ENCODE measurements around the gene COL8A1.
A peak's percentile ranks its signal among the peaks of the same experiment; 100 is the strongest.

Gene COL8A1

GRCh38 chr3:99758502-99759177 lies 120.2 kb downstream of the COL8A1 start:
- DNase-seq = no peak

GRCh38 chr3:99760031-99760430 lies 121.6 kb downstream of the COL8A1 start:
- TF ChIP-seq POLR2A (IDR thresholded peaks at IDR 0.05; ENCODE audit: low read length) (no peak), GATA1 (IDR thresholded peaks at IDR 0.05; ENCODE audit: low read depth, low read length) (no peak)

More at GRCh38 chr3:99758502-99759177, 120.2 kb downstream of the COL8A1 start:
- no peak for TF ChIP-seq GATA1 (IDR thresholded peaks at IDR 0.05; ENCODE audit: low read depth, low read length)
- TF ChIP-seq POLR2A (IDR thresholded peaks at IDR 0.05; ENCODE audit: low read length) = no peak

GRCh38 chr3:99760629-99761028 lies 122.2 kb downstream of the COL8A1 start:
- no peak for TF ChIP-seq POLR2A (IDR thresholded peaks at IDR 0.05; ENCODE audit: low read length)
- no peak for TF ChIP-seq GATA1 (IDR thresholded peaks at IDR 0.05; ENCODE audit: low read depth, low read length)
- DNase-seq = peak; percentile 8 to 11

More at GRCh38 chr3:99760031-99760430, 121.6 kb downstream of the COL8A1 start:
- DNase-seq = no peak

- DNase-seq = peak in 1 of 2 experiments; percentile 49
These were observed 123.2 kb downstream of the COL8A1 start for GRCh38 chr3:99761415-99762165.

GRCh38 chr3:99762901-99763300 lies 124.5 kb downstream of the COL8A1 start:
- DNase-seq = no peak
- TF ChIP-seq GATA1 (IDR thresholded peaks at IDR 0.05; ENCODE audit: low read depth, low read length) (no peak), POLR2A (IDR thresholded peaks at IDR 0.05; ENCODE audit: low read length) (no peak)

More at GRCh38 chr3:99761415-99762165, 123.2 kb downstream of the COL8A1 start:
- TF ChIP-seq POLR2A (IDR thresholded peaks at IDR 0.05; ENCODE audit: low read length) (no peak), GATA1 (IDR thresholded peaks at IDR 0.05; ENCODE audit: low read depth, low read length) (no peak)

GRCh38 chr3:99764377-99764776 lies 126.0 kb downstream of the COL8A1 start:
- no peak for DNase-seq
- TF ChIP-seq POLR2A (IDR thresholded peaks at IDR 0.05; ENCODE audit: low read length) (no peak), GATA1 (IDR thresholded peaks at IDR 0.05; ENCODE audit: low read depth, low read length) (no peak)

GRCh38 chr3:99765042-99765942 lies 126.9 kb downstream of the COL8A1 start:
- no peak for TF ChIP-seq POLR2A (IDR thresholded peaks at IDR 0.05; ENCODE audit: low read length)
- TF ChIP-seq GATA1 (IDR thresholded peaks at IDR 0.05; ENCODE audit: low read depth, low read length) = no peak
- no peak for DNase-seq

GRCh38 chr3:99767291-99767690 lies 128.9 kb downstream of the COL8A1 start:
- DNase-seq = no peak
- TF ChIP-seq POLR2A (IDR thresholded peaks at IDR 0.05; ENCODE audit: low read length) (no peak), GATA1 (IDR thresholded peaks at IDR 0.05; ENCODE audit: low read depth, low read length) (no peak)

GRCh38 chr3:99768126-99768525 lies 129.7 kb downstream of the COL8A1 start:
- TF ChIP-seq POLR2A (IDR thresholded peaks at IDR 0.05; ENCODE audit: low read length) = no peak
- TF ChIP-seq GATA1 (IDR thresholded peaks at IDR 0.05; ENCODE audit: low read depth, low read length) = no peak
- DNase-seq = no peak

- no peak for TF ChIP-seq GATA1 (IDR thresholded peaks at IDR 0.05; ENCODE audit: low read depth, low read length)
- TF ChIP-seq POLR2A (IDR thresholded peaks at IDR 0.05; ENCODE audit: low read length) = no peak
These were observed 130.6 kb downstream of the COL8A1 start for GRCh38 chr3:99768808-99769501.

GRCh38 chr3:99772171-99772570 lies 133.8 kb downstream of the COL8A1 start:
- no peak for TF ChIP-seq POLR2A (IDR thresholded peaks at IDR 0.05; ENCODE audit: low read length)
- no peak for DNase-seq

More at GRCh38 chr3:99768808-99769501, 130.6 kb downstream of the COL8A1 start:
- peak in 1 of 2 experiments; percentile 7 for DNase-seq

GRCh38 chr3:99772671-99773070 lies 134.3 kb downstream of the COL8A1 start:
- no peak for TF ChIP-seq GATA1 (IDR thresholded peaks at IDR 0.05; ENCODE audit: low read depth, low read length)
- TF ChIP-seq POLR2A (IDR thresholded peaks at IDR 0.05; ENCODE audit: low read length) = no peak
- no peak for DNase-seq

- no peak for TF ChIP-seq GATA1 (IDR thresholded peaks at IDR 0.05; ENCODE audit: low read depth, low read length)
- TF ChIP-seq POLR2A (IDR thresholded peaks at IDR 0.05; ENCODE audit: low read length) = no peak
- peak in 1 of 2 experiments; percentile 26 for DNase-seq
These were observed 136.1 kb downstream of the COL8A1 start for GRCh38 chr3:99774467-99774866.
